ENCODE data around the gene LRRC4B.
"Not testable (repeated sequence)": the region's sequence is repeated elsewhere in the genome, so short reads cannot be mapped to it uniquely, and the experiment has no call there.

LRRC4B gene

DNA sequence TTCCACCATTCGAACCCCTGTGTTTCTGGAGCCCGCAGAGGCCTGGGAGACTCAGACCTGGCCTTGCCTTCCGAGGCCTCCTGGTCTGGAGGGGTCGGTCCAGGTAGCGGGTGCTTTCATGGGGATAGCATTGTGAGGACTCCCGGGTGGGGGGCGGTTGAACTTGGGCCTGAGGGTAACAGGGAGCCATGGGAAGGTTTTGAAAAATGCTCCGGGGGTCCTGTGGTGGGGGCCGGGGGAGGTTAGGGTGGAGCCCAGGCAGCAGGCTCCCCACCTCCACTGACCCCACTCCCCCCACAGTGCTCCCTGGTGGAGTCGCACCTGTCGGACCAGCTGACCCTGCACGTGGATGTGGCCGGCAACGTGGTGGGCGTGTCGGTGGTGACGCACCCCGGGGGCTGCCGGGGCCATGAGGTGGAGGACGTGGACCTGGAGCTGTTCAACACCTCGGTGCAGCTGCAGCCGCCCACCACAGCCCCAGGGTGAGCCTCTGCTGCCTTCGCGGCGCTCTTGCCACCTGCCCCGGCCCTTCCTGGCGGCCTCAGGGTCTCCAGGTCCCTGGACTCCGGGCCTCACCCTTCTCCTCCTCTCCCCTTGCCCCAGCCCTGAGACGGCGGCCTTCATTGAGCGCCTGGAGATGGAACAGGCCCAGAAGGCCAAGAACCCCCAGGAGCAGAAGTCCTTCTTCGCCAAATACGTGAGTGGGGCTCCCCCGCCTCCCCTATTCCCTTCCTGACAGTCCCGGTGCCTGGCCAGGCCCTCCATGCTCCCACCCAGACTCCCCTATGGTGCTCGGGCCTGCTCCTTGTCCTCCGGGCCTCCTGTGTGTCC is 87.7 kb downstream of the LRRC4B start:
- no peaks in the 10 kb centered on the region for H3K27me3 ChIP-seq (ENCODE audit: control insufficient read depth in 1 of 2, insufficient read depth in 2 of 2, low read length in 2 of 2)
- H3K4me3 ChIP-seq (ENCODE audit: low read length in 2 of 2) = no peak overlapping the region
- H3K4me1 ChIP-seq (ENCODE audit: control insufficient read depth, insufficient read depth, low read length) = peaks cover 11% of the 10 kb centered on the region
- H3K9ac ChIP-seq (ENCODE audit: low read length in 2 of 2) = no peak overlapping the region
- H3K27ac ChIP-seq (ENCODE audit: low read length) = no peak overlapping the region
- H3K9me3 ChIP-seq (ENCODE audit: control insufficient read depth in 2 of 2, low read length in 2 of 2) = no peaks in the 10 kb centered on the region
- H3K36me3 ChIP-seq (ENCODE audit: control insufficient read depth in 2 of 2, insufficient read depth in 2 of 2, low read length in 2 of 2) = peaks cover 14 to 31% of the 10 kb centered on the region in 2 donors

DNA sequence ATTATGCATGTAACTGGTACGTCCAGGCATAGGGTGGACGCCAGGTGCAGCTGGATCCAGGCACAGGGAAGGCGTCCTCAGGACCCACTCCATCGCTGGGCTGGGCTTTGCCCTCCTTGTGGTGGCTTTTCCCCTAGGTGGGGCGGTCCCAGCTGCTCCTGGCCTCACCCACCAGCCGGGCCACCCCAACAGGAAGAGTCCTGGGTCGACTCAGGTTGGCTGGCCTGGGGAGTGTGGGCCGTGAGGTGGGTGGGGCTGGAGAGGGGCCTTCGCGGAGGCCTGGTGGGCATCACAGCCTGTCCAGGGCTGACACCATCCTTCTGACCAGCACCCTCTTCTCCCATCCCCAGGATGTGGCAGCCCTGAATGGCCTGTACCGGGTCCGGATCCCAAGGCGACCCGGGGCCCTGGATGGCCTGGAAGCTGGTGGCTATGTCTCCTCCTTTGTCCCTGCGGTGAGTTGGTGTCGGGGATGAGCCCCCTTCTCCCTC is 88.4 kb downstream of the LRRC4B start:
- Histone ChIP-seq H3K9ac (ENCODE audit: low read length in 2 of 2) (no peak overlapping the region), H3K36me3 (ENCODE audit: control insufficient read depth in 2 of 2, insufficient read depth in 2 of 2, low read length in 2 of 2) (peaks cover 14 to 27% of the 10 kb centered on the region in 2 donors), H3K27ac (ENCODE audit: low read length) (no peak overlapping the region)

DNA sequence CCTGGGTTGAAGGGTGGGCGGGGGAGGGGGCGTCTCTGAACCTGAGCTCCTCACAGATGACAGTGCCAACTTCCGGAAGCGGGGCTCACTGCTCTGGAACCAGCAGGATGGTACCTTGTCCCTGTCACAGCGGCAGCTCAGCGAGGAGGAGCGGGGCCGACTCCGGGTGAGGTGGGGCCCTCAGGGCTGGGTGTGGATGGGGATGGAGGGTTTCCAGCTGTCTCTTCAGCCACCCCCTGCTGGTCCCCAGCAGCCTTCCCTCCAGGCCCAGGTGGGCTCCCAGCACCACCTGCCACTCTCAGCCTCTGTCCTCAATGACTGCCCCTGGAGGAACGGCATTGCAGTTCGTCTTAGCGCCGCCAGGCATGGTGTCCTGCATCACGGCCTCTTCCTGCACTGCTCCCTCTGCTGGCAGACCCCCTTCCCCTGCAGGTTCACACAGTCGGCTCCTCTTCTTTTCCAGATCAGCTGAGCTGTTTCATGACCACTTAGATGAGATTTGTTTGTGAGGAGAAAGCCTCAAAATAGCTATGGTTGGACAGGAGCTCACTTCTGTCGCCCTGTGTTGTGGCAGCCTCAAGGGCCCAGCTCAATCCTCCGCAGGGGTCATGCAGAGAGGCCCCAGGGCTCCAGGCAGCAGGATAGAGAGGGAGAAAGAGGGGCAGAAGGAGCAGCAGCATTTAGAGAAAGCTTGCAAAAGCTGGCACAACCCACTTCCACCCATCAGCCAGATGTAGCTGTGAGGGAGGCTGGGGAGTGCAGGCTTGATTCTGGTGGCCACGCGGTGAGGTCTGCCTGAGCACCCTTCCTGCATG is 89.1 kb downstream of the LRRC4B start:
- H3K27me3 ChIP-seq (ENCODE audit: control insufficient read depth in 1 of 2, insufficient read depth in 2 of 2, low read length in 2 of 2) = no peaks in the 10 kb centered on the region
- no peak overlapping the region for H3K27ac ChIP-seq (ENCODE audit: low read length)
- H3K4me3 ChIP-seq (ENCODE audit: low read length in 2 of 2) = no peak overlapping the region
- no peaks in the 10 kb centered on the region for H3K9me3 ChIP-seq (ENCODE audit: control insufficient read depth in 2 of 2, low read length in 2 of 2)
- H3K36me3 ChIP-seq (ENCODE audit: control insufficient read depth in 2 of 2, insufficient read depth in 2 of 2, low read length in 2 of 2) = peaks cover 14 to 24% of the 10 kb centered on the region in 2 donors
- no peak overlapping the region for H3K9ac ChIP-seq (ENCODE audit: low read length in 2 of 2)
- peaks cover 11% of the 10 kb centered on the region for H3K4me1 ChIP-seq (ENCODE audit: control insufficient read depth, insufficient read depth, low read length)

More for the DNA sequence above, 88.4 kb downstream of the LRRC4B start:
- Histone ChIP-seq H3K4me3 (ENCODE audit: low read length in 2 of 2) (no peak overlapping the region), H3K27me3 (ENCODE audit: control insufficient read depth in 1 of 2, insufficient read depth in 2 of 2, low read length in 2 of 2) (no peaks in the 10 kb centered on the region), H3K4me1 (ENCODE audit: control insufficient read depth, insufficient read depth, low read length) (peaks cover 11% of the 10 kb centered on the region), H3K9me3 (ENCODE audit: control insufficient read depth in 2 of 2, low read length in 2 of 2) (no peaks in the 10 kb centered on the region)

DNA sequence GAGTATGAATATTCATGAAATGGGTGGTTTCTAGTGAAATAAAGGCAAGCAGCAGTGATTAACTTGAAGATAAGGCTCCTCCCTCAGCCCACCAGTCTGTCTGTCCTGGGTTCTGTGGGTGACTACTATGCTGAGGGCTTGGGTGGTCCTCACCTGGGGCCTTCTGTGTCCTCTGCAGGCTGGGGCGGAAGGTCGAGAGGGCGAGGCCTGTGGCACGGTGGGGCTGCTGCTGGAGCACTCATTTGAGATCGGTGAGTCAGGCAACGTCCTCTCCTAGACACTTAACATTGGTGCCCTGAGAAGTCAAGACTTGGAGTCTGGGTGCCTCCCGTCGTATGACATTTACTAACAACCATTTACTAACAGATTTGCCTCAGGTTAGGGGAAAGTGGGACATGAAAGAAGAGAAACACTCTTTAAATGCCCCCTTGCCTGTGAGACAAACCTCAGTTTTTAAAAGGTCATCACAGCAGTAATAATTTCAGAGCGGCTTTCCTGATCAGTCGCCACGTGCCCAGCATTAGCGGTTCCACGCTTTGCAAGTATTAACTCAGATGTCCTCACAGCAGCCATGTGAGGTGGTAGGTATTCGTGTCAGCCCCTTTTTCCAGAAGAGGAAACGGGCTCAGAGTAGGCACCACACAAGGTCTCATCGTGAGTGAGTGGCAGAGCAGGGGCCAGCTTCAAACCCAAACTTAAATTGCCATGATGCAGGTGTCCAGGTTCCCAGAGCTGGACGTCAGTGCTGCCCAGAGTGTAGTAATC is 90.3 kb downstream of the LRRC4B start:
- H3K9me3 ChIP-seq (ENCODE audit: control insufficient read depth in 2 of 2, low read length in 2 of 2) = no peaks in the 10 kb centered on the region
- no peaks in the 10 kb centered on the region for H3K27me3 ChIP-seq (ENCODE audit: control insufficient read depth in 1 of 2, insufficient read depth in 2 of 2, low read length in 2 of 2)
- peaks cover 14 to 21% of the 10 kb centered on the region in 2 donors for H3K36me3 ChIP-seq (ENCODE audit: control insufficient read depth in 2 of 2, insufficient read depth in 2 of 2, low read length in 2 of 2)
- H3K4me3 ChIP-seq (ENCODE audit: low read length in 2 of 2) = peak overlapping the region in 1 of 2 donors; percentile 96
- peaks cover 11% of the 10 kb centered on the region for H3K4me1 ChIP-seq (ENCODE audit: control insufficient read depth, insufficient read depth, low read length)
- H3K27ac ChIP-seq (ENCODE audit: low read length) = no peak overlapping the region
- H3K9ac ChIP-seq (ENCODE audit: low read length in 2 of 2) = peak overlapping the region in 1 of 2 donors; percentile 36

DNA sequence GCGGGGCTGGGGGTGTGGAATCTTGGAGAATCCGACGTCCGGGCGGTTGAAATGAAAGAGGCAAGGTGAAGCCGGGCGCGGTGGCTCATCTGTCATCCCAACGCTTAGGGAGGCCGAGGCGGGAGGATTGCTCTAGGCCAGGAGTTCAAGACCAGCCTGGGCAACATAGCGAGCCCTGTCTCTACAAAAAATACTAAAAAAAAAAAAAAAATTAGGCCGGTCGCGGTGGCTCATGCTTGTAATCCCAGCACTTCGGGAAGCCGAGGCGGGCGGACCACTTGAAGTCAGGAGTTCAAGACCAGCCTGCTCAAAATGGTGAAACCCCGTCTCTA is 91.4 kb downstream of the LRRC4B start:
- Histone ChIP-seq H3K4me1 (ENCODE audit: control insufficient read depth, insufficient read depth, low read length) (peaks cover 11% of the 10 kb centered on the region), H3K36me3 (ENCODE audit: control insufficient read depth in 2 of 2, insufficient read depth in 2 of 2, low read length in 2 of 2) (peaks cover 14 to 17% of the 10 kb centered on the region in 2 donors), H3K9ac (ENCODE audit: low read length in 2 of 2) (peak overlapping the region; percentile 93), H3K27ac (ENCODE audit: low read length) (no peak overlapping the region), H3K9me3 (ENCODE audit: control insufficient read depth in 2 of 2, low read length in 2 of 2) (no peaks in the 10 kb centered on the region), H3K4me3 (ENCODE audit: low read length in 2 of 2) (peak overlapping the region; percentile 96 to 99), H3K27me3 (ENCODE audit: control insufficient read depth in 1 of 2, insufficient read depth in 2 of 2, low read length in 2 of 2) (no peaks in the 10 kb centered on the region)

DNA sequence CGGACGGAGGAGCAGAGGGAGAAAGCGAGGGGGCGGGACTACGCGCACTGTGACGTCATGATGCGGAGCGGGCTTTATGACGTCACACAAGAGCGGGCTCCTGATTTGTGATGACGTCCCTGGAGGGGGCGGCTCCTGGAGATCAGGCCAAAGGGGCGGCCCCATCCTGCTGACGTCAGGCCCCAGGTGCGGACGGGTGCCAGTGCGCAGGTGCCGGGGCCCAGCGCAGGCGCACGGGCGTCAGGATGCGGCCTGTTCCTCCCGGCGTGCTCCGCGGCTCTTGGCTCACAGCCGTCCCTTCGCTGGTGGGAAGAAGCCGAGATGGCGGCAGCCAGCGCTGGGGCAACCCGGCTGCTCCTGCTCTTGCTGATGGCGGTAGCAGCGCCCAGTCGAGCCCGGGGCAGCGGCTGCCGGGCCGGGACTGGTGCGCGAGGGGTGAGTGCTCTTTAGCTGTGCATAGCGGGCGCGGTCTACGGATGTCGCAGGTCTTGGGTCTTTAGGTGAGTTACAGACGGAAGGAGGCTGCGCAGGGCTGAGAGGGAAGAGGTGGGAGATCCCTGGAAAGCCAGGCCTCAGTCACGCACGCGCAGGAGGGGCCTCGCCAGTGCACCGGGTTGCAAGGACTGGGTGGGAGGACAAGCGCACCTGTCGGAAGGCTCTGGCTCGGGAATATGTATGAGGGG is 91.9 kb downstream of the LRRC4B start, which contains the start of the genes EMC10 and GARIN5A:
Gene EMC10, plus strand, starts transcription at position 284 of the 683 bp plus-strand sequence. Its CDS starts 38 bp downstream, at position 322.
Gene GARIN5A, minus strand, starts transcription at position 625 of the 683 bp plus-strand sequence. Its CDS starts 460 bp downstream, at position 165.
- no peaks in the 10 kb centered on the region for H3K27me3 ChIP-seq (ENCODE audit: control insufficient read depth in 1 of 2, insufficient read depth in 2 of 2, low read length in 2 of 2)
- peaks cover 11% of the 10 kb centered on the region for H3K4me1 ChIP-seq (ENCODE audit: control insufficient read depth, insufficient read depth, low read length)
- H3K9me3 ChIP-seq (ENCODE audit: control insufficient read depth in 2 of 2, low read length in 2 of 2) = no peaks in the 10 kb centered on the region
- H3K9ac ChIP-seq (ENCODE audit: low read length in 2 of 2) = peak within 1 kb of the TSS; percentile 93
- H3K27ac ChIP-seq (ENCODE audit: low read length) = peak within 1 kb of the TSS; percentile 58
- peak within 1 kb of the TSS; percentile 96 to 99 for H3K4me3 ChIP-seq (ENCODE audit: low read length in 2 of 2)
- peaks cover 11 to 17% of the 10 kb centered on the region in 2 donors for H3K36me3 ChIP-seq (ENCODE audit: control insufficient read depth in 2 of 2, insufficient read depth in 2 of 2, low read length in 2 of 2)

DNA sequence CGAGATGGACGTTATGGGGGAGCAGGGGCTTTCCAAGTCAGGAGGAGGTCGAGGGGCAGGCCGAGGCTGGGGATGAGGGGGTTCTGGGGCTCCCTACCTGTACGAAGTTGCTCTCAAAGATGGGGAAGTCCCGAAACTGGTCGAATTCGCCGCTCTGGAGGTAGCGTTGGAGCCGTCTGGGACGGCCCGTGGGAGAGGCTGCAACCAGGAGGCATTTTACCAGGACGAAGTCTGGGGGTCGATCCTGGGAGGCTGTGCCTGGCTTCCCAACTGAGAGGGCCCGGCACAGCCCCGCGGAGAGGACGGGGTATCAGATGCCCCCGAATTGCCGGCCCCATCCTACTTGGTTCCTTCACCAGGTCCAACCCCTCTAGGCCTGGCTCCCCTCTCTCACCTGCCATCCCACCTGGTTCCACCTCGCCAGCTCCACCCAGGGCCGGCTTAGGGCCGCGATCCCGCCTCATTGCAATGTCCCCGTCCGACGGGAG is 92.5 kb downstream of the LRRC4B start:
- peak overlapping the region; percentile 49 to 96 for H3K4me3 ChIP-seq (ENCODE audit: low read length in 2 of 2)
- H3K4me1 ChIP-seq (ENCODE audit: control insufficient read depth, insufficient read depth, low read length) = peaks cover 11% of the 10 kb centered on the region
- H3K36me3 ChIP-seq (ENCODE audit: control insufficient read depth in 2 of 2, insufficient read depth in 2 of 2, low read length in 2 of 2) = peaks cover 7 to 14% of the 10 kb centered on the region in 2 donors
- no peaks in the 10 kb centered on the region for H3K27me3 ChIP-seq (ENCODE audit: control insufficient read depth in 1 of 2, insufficient read depth in 2 of 2, low read length in 2 of 2)
- no peak overlapping the region for H3K9ac ChIP-seq (ENCODE audit: low read length in 2 of 2)
- H3K9me3 ChIP-seq (ENCODE audit: control insufficient read depth in 2 of 2, low read length in 2 of 2) = no peaks in the 10 kb centered on the region
- H3K27ac ChIP-seq (ENCODE audit: low read length) = peak overlapping the region; percentile 58

DNA sequence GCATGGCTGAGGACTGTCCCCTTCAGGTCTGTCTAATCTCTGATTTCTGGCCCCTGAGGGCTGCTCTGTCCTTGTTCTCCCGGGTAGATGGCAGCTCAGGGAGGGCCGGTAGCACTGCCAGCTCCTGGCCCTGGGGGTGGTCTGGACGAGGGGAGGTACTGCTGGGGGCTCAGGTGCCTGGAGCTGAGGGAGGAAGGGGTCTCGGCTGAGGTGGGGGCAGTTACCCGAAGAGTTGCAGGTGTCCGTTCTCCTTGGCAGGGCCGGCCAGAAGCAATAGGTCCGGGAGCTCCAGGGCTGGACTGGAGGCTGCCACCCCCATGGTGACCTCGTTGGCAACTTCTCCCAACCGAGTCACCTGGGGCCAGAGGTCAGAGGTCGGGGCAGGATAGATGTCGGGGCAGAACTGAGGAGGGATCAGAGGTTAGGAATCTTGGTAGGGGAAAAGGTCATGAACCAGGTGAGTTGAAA is 93.1 kb downstream of the LRRC4B start:
- Histone ChIP-seq H3K9ac (ENCODE audit: low read length in 2 of 2) (no peak overlapping the region), H3K27ac (ENCODE audit: low read length) (no peak overlapping the region), H3K9me3 (ENCODE audit: control insufficient read depth in 2 of 2, low read length in 2 of 2) (no peaks in the 10 kb centered on the region), H3K4me3 (ENCODE audit: low read length in 2 of 2) (no peak overlapping the region), H3K36me3 (ENCODE audit: control insufficient read depth in 2 of 2, insufficient read depth in 2 of 2, low read length in 2 of 2) (peaks cover 5 to 14% of the 10 kb centered on the region in 2 donors), H3K4me1 (ENCODE audit: control insufficient read depth, insufficient read depth, low read length) (peaks cover 11% of the 10 kb centered on the region), H3K27me3 (ENCODE audit: control insufficient read depth in 1 of 2, insufficient read depth in 2 of 2, low read length in 2 of 2) (no peaks in the 10 kb centered on the region)

DNA sequence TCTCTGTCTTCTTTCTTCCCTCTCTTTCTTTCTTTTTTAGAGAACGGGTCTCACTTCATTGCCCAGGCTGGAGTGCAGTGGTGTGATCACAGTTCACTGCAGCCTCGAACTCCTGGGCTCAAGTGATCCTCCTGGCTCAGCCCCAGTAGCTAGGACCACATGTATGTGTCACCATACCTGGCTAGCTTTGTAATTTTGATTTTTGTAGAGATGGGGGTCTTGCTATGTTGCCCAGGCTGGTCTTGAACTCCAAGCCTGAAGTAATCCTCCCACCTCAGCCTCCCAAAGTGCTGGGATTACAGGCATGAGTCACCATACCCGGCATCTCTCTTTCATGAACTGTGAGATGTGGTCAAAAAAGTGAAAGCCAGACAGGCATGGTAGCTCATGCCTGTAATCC is 94.9 kb downstream of the LRRC4B start:
- H3K27me3 ChIP-seq (ENCODE audit: control insufficient read depth in 1 of 2, insufficient read depth in 2 of 2, low read length in 2 of 2); H3K27ac ChIP-seq (ENCODE audit: low read length); H3K36me3 ChIP-seq (ENCODE audit: control insufficient read depth in 2 of 2, insufficient read depth in 2 of 2, low read length in 2 of 2); H3K9me3 ChIP-seq (ENCODE audit: control insufficient read depth in 2 of 2, low read length in 2 of 2); H3K4me3 ChIP-seq (ENCODE audit: low read length in 2 of 2); H3K9ac ChIP-seq (ENCODE audit: low read length in 2 of 2): not testable (repeated sequence)
- peaks cover 11% of the 10 kb centered on the region for H3K4me1 ChIP-seq (ENCODE audit: control insufficient read depth, insufficient read depth, low read length)

Data from stomach smooth muscle (tissue), 2 donors.